H9 (cell line): ENCODE measurements around the gene MTARC2. TPM values are rescaled to one million over a fixed set of nuclear protein-coding genes. Genes with fewer than 3 reads are reported as not detected.

Experiments used
- DNase-seq: peaks from one replicate; pipeline ENCODE4 v3.0.0-alpha.2; 2017
- H2AFZ ChIP-seq: one replicate; pipeline ENCODE4 v1.6.1; 2013; ENCODE audit warnings: mild to moderate bottlenecking, low read length, control low read depth, moderate library complexity
- H2AK5ac ChIP-seq: 2 replicates; pipeline ENCODE4 v1.6.1; 2013; ENCODE audit warnings: low read length, control low read depth, mixed read lengths; ENCODE audit not compliant: insufficient read length
- H2BK120ac ChIP-seq: one replicate; pipeline ENCODE4 v1.6.1; 2013; ENCODE audit warnings: low read depth, mild to moderate bottlenecking, low read length, control low read depth, inconsistent platforms; ENCODE audit not compliant: poor library complexity, severe bottlenecking
- H2BK12ac ChIP-seq: 2 replicates; pipeline ENCODE4 v1.6.1; 2013; ENCODE audit warnings: low read length, control low read depth, mixed read lengths, low read depth; ENCODE audit not compliant: insufficient read length
- H2BK15ac ChIP-seq: 2 replicates; pipeline ENCODE4 v1.6.1; 2013; ENCODE audit warnings: low read depth, low read length, control low read depth
- H2BK20ac ChIP-seq: one replicate; pipeline ENCODE4 v1.6.1; 2013; ENCODE audit warnings: low read depth, mild to moderate bottlenecking, low read length, control low read depth, inconsistent platforms; ENCODE audit not compliant: poor library complexity, severe bottlenecking
- H2BK5ac ChIP-seq: 2 replicates; pipeline ENCODE4 v1.6.1; 2013; ENCODE audit warnings: low read length, control low read depth, mixed read lengths; ENCODE audit not compliant: insufficient read length
- H3K14ac ChIP-seq: 2 replicates; pipeline ENCODE4 v1.6.1; 2013; ENCODE audit warnings: low read length, control low read depth; ENCODE audit not compliant: insufficient read depth
- H3K18ac ChIP-seq: 2 replicates; pipeline ENCODE4 v1.6.1; 2013; ENCODE audit warnings: low read depth, mild to moderate bottlenecking, mixed read lengths, low read length, control low read depth; ENCODE audit not compliant: insufficient read length
- H3K23ac ChIP-seq: 2 replicates; pipeline ENCODE4 v1.6.1; 2013; ENCODE audit warnings: low read length, control low read depth, mixed read lengths, low read depth; ENCODE audit not compliant: insufficient read length
- H3K23me2 ChIP-seq: 2 replicates; pipeline ENCODE4 v1.6.1; 2013; ENCODE audit warnings: low read depth, mild to moderate bottlenecking, mixed read lengths, low read length, control low read depth; ENCODE audit not compliant: insufficient read length, poor library complexity, severe bottlenecking
- H3K27ac ChIP-seq: 2 replicates; pipeline ENCODE4 v1.5.1; 2013; ENCODE audit warnings: low read length, control low read depth, mixed read lengths, low read depth; ENCODE audit not compliant: insufficient read length
- H3K27me3 ChIP-seq: 2 replicates; pipeline ENCODE4 v1.6.1; 2013; ENCODE audit warnings: low read length, control low read depth, inconsistent platforms; ENCODE audit not compliant: insufficient read depth
- H3K4ac ChIP-seq: 2 replicates; pipeline ENCODE4 v1.6.1; 2013; ENCODE audit warnings: low read depth, mild to moderate bottlenecking, control low read depth, inconsistent platforms, low read length, moderate library complexity
- H3K4me1 ChIP-seq: 2 replicates; pipeline ENCODE4 v1.6.1; 2013; ENCODE audit warnings: low read length, control low read depth, inconsistent platforms; ENCODE audit not compliant: insufficient read depth
- H3K4me2 ChIP-seq: 2 replicates; pipeline ENCODE4 v1.6.1; 2013; ENCODE audit warnings: low read length, control low read depth, mixed read lengths; ENCODE audit not compliant: insufficient read length, insufficient read depth
- H3K56ac ChIP-seq: 2 replicates; pipeline ENCODE4 v1.6.1; 2013; ENCODE audit warnings: low read depth, mild to moderate bottlenecking, mixed read lengths, low read length, control low read depth; ENCODE audit not compliant: insufficient read length
- H3K79me1 ChIP-seq: 2 replicates; pipeline ENCODE4 v1.6.1; 2013; ENCODE audit warnings: low read depth, mild to moderate bottlenecking, moderate library complexity, low read length, control low read depth, inconsistent platforms; ENCODE audit not compliant: insufficient read depth, poor library complexity, severe bottlenecking
- H3K79me2 ChIP-seq: 2 replicates; pipeline ENCODE4 v1.6.1; 2013; ENCODE audit warnings: low read length, control low read depth, inconsistent platforms; ENCODE audit not compliant: insufficient read depth
- H3K9ac ChIP-seq: 2 replicates; pipeline ENCODE4 v1.6.1; 2013; ENCODE audit warnings: low read length, control low read depth, mixed read lengths; ENCODE audit not compliant: insufficient read length; ENCODE audit errors: extremely low read depth
- H3K9me3 ChIP-seq: one replicate; pipeline ENCODE4 v1.6.1; 2013; ENCODE audit warnings: low read depth, low read length, inconsistent platforms; ENCODE audit not compliant: control insufficient read depth
- H3T11ph ChIP-seq: one replicate; pipeline ENCODE4 v1.6.1; 2013; ENCODE audit warnings: mild to moderate bottlenecking, low read length, control low read depth, inconsistent platforms
- H4K20me1 ChIP-seq: one replicate; pipeline ENCODE4 v1.6.1; 2013; ENCODE audit not compliant: control insufficient read depth, insufficient read length, insufficient read depth
- H4K5ac ChIP-seq: 2 replicates; pipeline ENCODE4 v1.6.1; 2013; ENCODE audit warnings: low read depth, mild to moderate bottlenecking, mixed read lengths, low read length, control low read depth; ENCODE audit not compliant: insufficient read length
- H4K8ac ChIP-seq: replicated peaks from 2 replicates; pipeline ENCODE4 v1.6.1; 2013; ENCODE audit warnings: low read length, control low read depth, mixed read lengths, low read depth; ENCODE audit not compliant: insufficient read length
- H4K91ac ChIP-seq: 2 replicates; pipeline ENCODE4 v1.6.1; 2013; ENCODE audit warnings: low read depth, mild to moderate bottlenecking, moderate library complexity, mixed read lengths, low read length, control low read depth; ENCODE audit not compliant: insufficient read length
- H3K27ac Mint-ChIP-seq, 3 experiments: 2 replicates in 2 of 3; 3 replicates in 1 of 3; pipeline ENCODE4 v1.8.0; 2020 to 2021; ENCODE audit warnings: mixed read lengths in 3 of 3, mild to moderate bottlenecking in 1 of 3, moderate library complexity in 1 of 3
- H3K27me3 Mint-ChIP-seq: 2 replicates; pipeline ENCODE4 v1.8.0; 2021; ENCODE audit warnings: low read depth, mild to moderate bottlenecking, moderate library complexity, mixed read lengths
- H3K36me3 Mint-ChIP-seq, 3 experiments: 2 replicates in 2 of 3; 3 replicates in 1 of 3; pipeline ENCODE4 v1.8.0; 2020 to 2021; ENCODE audit warnings: low read depth in 3 of 3, mixed read lengths in 3 of 3; ENCODE audit not compliant: insufficient read depth in 1 of 3
- H3K4me1 Mint-ChIP-seq, 2 experiments: 2 replicates each; pipeline ENCODE4 v1.8.0; 2020; ENCODE audit warnings: mixed read lengths in 2 of 2
- H3K4me3 Mint-ChIP-seq, 2 experiments: 2 replicates in 1 of 2; 3 replicates in 1 of 2; pipeline ENCODE4 v1.8.0; 2020 to 2021; ENCODE audit warnings: mild to moderate bottlenecking in 2 of 2, mixed read lengths in 2 of 2, moderate library complexity in 1 of 2
- H3K9me3 Mint-ChIP-seq, 2 experiments: 2 replicates in 1 of 2; 3 replicates in 1 of 2; pipeline ENCODE4 v1.8.0; 2020; ENCODE audit warnings: mild to moderate bottlenecking in 2 of 2, mixed read lengths in 2 of 2, moderate library complexity in 1 of 2
- WGBS: extraction: QIAGEN DNeasy Blood & Tissue Kit; methylation state at CpG from one replicate; pipeline ENCODE4 v1.1.7; 2013; ENCODE audit warnings: missing lambda C conversion rate, low lambda C conversion rate, mixed read lengths; ENCODE audit not compliant: insufficient read length; ENCODE audit errors: extremely low coverage; 5-methylcytosine and 5-hydroxymethylcytosine counted together
- total RNA-seq: library from RNA; stranded (reverse); gene quantifications from 2 replicates; pipeline ENCODE4 v1.2.1, GENCODE V29; 2021
- TF ChIP-seq, protein P1 (sequence below): fragments of 200-600 bp; sonication (generic); conservative IDR thresholded peaks from 3 replicates; pipeline ENCODE4 v1.8.0; 2021; ENCODE audit warnings: antibody characterized with exemption, mild to moderate bottlenecking

The MTARC2 gene
- total RNA-seq, 1 experiment from 2014 or later: 7.7 TPM

DNA sequence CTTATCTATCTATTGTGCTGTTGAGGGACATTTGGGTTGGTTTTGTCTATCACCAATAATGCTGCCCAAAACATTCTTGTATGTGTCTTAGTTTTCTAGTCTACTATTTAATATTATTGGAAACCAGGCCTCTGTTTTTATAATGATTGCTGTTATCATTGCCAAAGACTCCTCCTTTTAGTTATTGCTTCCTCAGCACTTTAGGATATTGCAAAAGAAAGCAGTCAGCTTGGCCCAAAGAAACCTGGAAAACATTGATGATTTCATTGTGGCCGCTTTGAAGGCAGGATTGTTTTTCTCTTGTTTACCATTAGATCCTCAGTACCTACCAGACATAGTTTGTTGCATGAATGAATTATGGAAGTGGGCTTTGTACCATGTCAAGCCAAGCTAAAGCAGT, 20.6 kb upstream of the MTARC2 start:
- H3K9me3 Mint-ChIP-seq: no peaks in the 10 kb centered on the region
- Histone ChIP-seq H4K20me1 (no peaks in the 10 kb centered on the region), H3K4me1 (no peaks in the 10 kb centered on the region), H3K56ac (no peak overlapping the region), H3K23me2 (no peaks in the 10 kb centered on the region), H3K9ac (no peak overlapping the region), H2AFZ (no peak overlapping the region), H3T11ph (no peak overlapping the region), H3K9me3 (no peaks in the 10 kb centered on the region), H2BK15ac (no peak overlapping the region), H4K8ac (no peak overlapping the region), H3K4me2 (no peak overlapping the region), H4K91ac (no peak overlapping the region), H2BK12ac (no peak overlapping the region), H3K27me3 (no peaks in the 10 kb centered on the region), H2AK5ac (no peak overlapping the region), H2BK20ac (no peak overlapping the region), H3K79me2 (no peaks in the 10 kb centered on the region), H2BK120ac (no peak overlapping the region), H2BK5ac (no peak overlapping the region), H3K23ac (no peak overlapping the region), H3K4ac (no peak overlapping the region), H3K14ac (no peak overlapping the region), H3K79me1 (no peaks in the 10 kb centered on the region), H3K27ac (no peak overlapping the region), H3K18ac (no peak overlapping the region), H4K5ac (no peak overlapping the region)
- H3K4me3 Mint-ChIP-seq: no peak overlapping the region
- peaks cover 28% of the 10 kb centered on the region for H3K27me3 Mint-ChIP-seq
- no peak overlapping the region for H3K27ac Mint-ChIP-seq
- no peaks in the 10 kb centered on the region; a peak in 1 of 7 replicates for H3K36me3 Mint-ChIP-seq
- WGBS: no CpG with 5 or more reads among the region's 1 CpG
- H3K4me1 Mint-ChIP-seq: no peaks in the 10 kb centered on the region
- TF ChIP-seq, protein P1, sequence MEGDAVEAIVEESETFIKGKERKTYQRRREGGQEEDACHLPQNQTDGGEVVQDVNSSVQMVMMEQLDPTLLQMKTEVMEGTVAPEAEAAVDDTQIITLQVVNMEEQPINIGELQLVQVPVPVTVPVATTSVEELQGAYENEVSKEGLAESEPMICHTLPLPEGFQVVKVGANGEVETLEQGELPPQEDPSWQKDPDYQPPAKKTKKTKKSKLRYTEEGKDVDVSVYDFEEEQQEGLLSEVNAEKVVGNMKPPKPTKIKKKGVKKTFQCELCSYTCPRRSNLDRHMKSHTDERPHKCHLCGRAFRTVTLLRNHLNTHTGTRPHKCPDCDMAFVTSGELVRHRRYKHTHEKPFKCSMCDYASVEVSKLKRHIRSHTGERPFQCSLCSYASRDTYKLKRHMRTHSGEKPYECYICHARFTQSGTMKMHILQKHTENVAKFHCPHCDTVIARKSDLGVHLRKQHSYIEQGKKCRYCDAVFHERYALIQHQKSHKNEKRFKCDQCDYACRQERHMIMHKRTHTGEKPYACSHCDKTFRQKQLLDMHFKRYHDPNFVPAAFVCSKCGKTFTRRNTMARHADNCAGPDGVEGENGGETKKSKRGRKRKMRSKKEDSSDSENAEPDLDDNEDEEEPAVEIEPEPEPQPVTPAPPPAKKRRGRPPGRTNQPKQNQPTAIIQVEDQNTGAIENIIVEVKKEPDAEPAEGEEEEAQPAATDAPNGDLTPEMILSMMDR: no peak
- no peak for DNase-seq
